HepG2 (cell line): ENCODE data around the gene AJM1. TPM values are rescaled to one million over a fixed set of nuclear protein-coding genes. Genes with fewer than 3 reads are reported as not detected.

Experiments used
- CEBPG ChIP-seq: IDR thresholded peaks from 2 replicates; pipeline ENCODE4 v1.6.1; 2016
- FOXK1 ChIP-seq: sonication (generic); formaldehyde crosslinking; IDR thresholded peaks from 2 replicates; pipeline ENCODE4 v1.4.0; 2020; ENCODE audit warnings: low read depth, missing genetic modification reagents, borderline replicate concordance
- HDAC2 ChIP-seq: sonication (generic); formaldehyde crosslinking; IDR thresholded peaks from 2 replicates; pipeline ENCODE4 v1.4.0; 2020; ENCODE audit warnings: missing genetic modification reagents
- HNRNPK ChIP-seq: fragments of 200-400 bp; formaldehyde crosslinking; IDR thresholded peaks from 2 replicates; pipeline ENCODE4 v1.6.1; 2018; ENCODE audit warnings: low read length, low read depth, moderate library complexity, mild to moderate bottlenecking; ENCODE audit not compliant: poor library complexity, severe bottlenecking
- HOXD1 ChIP-seq: sonication (generic); formaldehyde crosslinking; IDR thresholded peaks from 2 replicates; pipeline ENCODE4 v1.5.0; 2020; ENCODE audit warnings: missing genetic modification reagents
- KLF6 ChIP-seq: IDR thresholded peaks from 2 replicates; pipeline ENCODE4 v1.8.0; 2016; ENCODE audit warnings: missing biosample characterization, missing genetic modification reagents
- MLXIP ChIP-seq: sonication (generic); formaldehyde crosslinking; IDR thresholded peaks from 2 replicates; pipeline ENCODE4 v1.9.0; 2021; ENCODE audit warnings: missing genetic modification reagents, borderline replicate concordance
- PBX3 ChIP-seq: sonication (generic); formaldehyde crosslinking; IDR thresholded peaks from 2 replicates; pipeline ENCODE4 v1.8.1; 2023; ENCODE audit warnings: missing genetic modification reagents, inconsistent platforms, borderline replicate concordance
- RBAK ChIP-seq: sonication (generic); formaldehyde crosslinking; IDR thresholded peaks from 2 replicates; pipeline ENCODE4 v1.5.1; 2020; ENCODE audit warnings: mild to moderate bottlenecking, missing genetic modification reagents
- SALL1 ChIP-seq: sonication (generic); formaldehyde crosslinking; IDR thresholded peaks from 2 replicates; pipeline ENCODE4 v1.8.0; 2022; ENCODE audit warnings: mild to moderate bottlenecking, missing genetic modification reagents
- ZBTB39 ChIP-seq: sonication (generic); formaldehyde crosslinking; IDR thresholded peaks from 2 replicates; pipeline ENCODE4 v1.5.0; 2020; ENCODE audit warnings: missing genetic modification reagents
- ZNF12 ChIP-seq: sonication (generic); formaldehyde crosslinking; IDR thresholded peaks from 2 replicates; pipeline ENCODE4 v1.5.0; 2020; ENCODE audit warnings: missing genetic modification reagents
- ZNF274 ChIP-seq: sonication (generic); formaldehyde crosslinking; IDR thresholded peaks from 2 replicates; pipeline ENCODE4 v1.5.1; 2020; ENCODE audit warnings: mild to moderate bottlenecking, missing genetic modification reagents
- ZNF414 ChIP-seq: sonication (generic); formaldehyde crosslinking; IDR thresholded peaks from 2 replicates; pipeline ENCODE4 v1.5.0; 2020; ENCODE audit warnings: missing genetic modification reagents
- ZNF446 ChIP-seq: sonication (generic); formaldehyde crosslinking; IDR thresholded peaks from 2 replicates; pipeline ENCODE4 v1.5.0; 2020; ENCODE audit warnings: mild to moderate bottlenecking, missing genetic modification reagents
- ZNF687 ChIP-seq: sonication (generic); formaldehyde crosslinking; IDR thresholded peaks from 2 replicates; pipeline ENCODE4 v1.5.1; 2020; ENCODE audit warnings: mild to moderate bottlenecking, missing genetic modification reagents, moderate library complexity
- ZNF781 ChIP-seq: sonication (generic); formaldehyde crosslinking; IDR thresholded peaks from 2 replicates; pipeline ENCODE4 v1.5.1; 2020; ENCODE audit warnings: borderline replicate concordance, mild to moderate bottlenecking, missing genetic modification reagents; ENCODE audit errors: not compliant biosample characterization
- polyA plus RNA-seq, 8 experiments: library from polyadenylated mRNA; depleted of rRNA in 3 of 8; stranded (reverse) in 7 of 8; unstranded in 1 of 8; fragments of >200 nt; fragmentation: Illumina TruSeq in 4 of 8; extraction: Trizol in 4 of 8; gene quantifications; 2 replicates each; pipeline versions ENCODE4 v1.2.1 to v1.2.3, GENCODE V29; 2011 to 2016; ENCODE audit warnings: low read depth in 4 of 8, missing spikeins in 1 of 8, mixed read lengths in 1 of 8; ENCODE audit not compliant: insufficient read depth in 1 of 8
- total RNA-seq, 5 experiments: library from RNA; depleted of rRNA; stranded (reverse); fragments of >200 nt; fragmentation: Illumina TruSeq; extraction: Trizol; gene quantifications; 2 replicates each; pipeline ENCODE4 v1.2.3, GENCODE V29; 2016; ENCODE audit warnings: low read depth in 1 of 5

The AJM1 gene
- total and polyA plus RNA-seq, 2 of the 13 experiments (the other 11 are each of a cell fraction or from before 2014, with no cell fraction given): 1.1 to 1.2 TPM

GRCh38 chr9:136799854-136800657 lies 42.2 kb upstream of the AJM1 start (continued):
- no peak for TF ChIP-seq FOXK1
- TF ChIP-seq ZNF274 (CRISPR knock-in tag): no peak
- no peak; the same call in 1 of the 2 replicates for TF ChIP-seq ZBTB39
- 0 out of 2 replicates have a peak, but pooled peaks have one; percentile 25 for TF ChIP-seq PBX3 (CRISPR knock-in tag)
- TF ChIP-seq RBAK (CRISPR knock-in tag): no peak
- TF ChIP-seq HNRNPK: peak; percentile 58
- peak; percentile 36; the same call in 1 of the 2 replicates for TF ChIP-seq MLXIP (CRISPR knock-in tag)
- 0 out of 2 replicates have a peak, but pooled peaks have one; percentile 33 for TF ChIP-seq KLF6
- 0 out of 2 replicates have a peak, but pooled peaks have one; percentile 26 for TF ChIP-seq HOXD1 (CRISPR knock-in tag)
- TF ChIP-seq HDAC2 (CRISPR knock-in tag): peak; percentile 40
- TF ChIP-seq ZNF687 (CRISPR knock-in tag): peak; percentile 38
- TF ChIP-seq ZNF12 (CRISPR knock-in tag): no peak
- TF ChIP-seq CEBPG (CRISPR knock-in tag): 0 out of 2 replicates have a peak, but pooled peaks have one; percentile 32
- TF ChIP-seq ZNF414 (CRISPR knock-in tag): peak; percentile 4; the same call in 1 of the 2 replicates
- TF ChIP-seq SALL1 (CRISPR knock-in tag): peak; percentile 61
- TF ChIP-seq ZNF781 (CRISPR knock-in tag): peak; percentile 81
- TF ChIP-seq ZNF446 (CRISPR knock-in tag): peak; percentile 88; the same call in 1 of the 2 replicates
